Activated naive CD4-positive, alpha-beta T cell treated with Interleukin-2 at 50 U/mL for 16 hours (primary cell): ENCODE measurements around the gene KRT2.

Experiments
- DNase-seq: peaks from one replicate; pipeline ENCODE4 v3.0.0-alpha.2; 2020

Gene KRT2

DNA sequence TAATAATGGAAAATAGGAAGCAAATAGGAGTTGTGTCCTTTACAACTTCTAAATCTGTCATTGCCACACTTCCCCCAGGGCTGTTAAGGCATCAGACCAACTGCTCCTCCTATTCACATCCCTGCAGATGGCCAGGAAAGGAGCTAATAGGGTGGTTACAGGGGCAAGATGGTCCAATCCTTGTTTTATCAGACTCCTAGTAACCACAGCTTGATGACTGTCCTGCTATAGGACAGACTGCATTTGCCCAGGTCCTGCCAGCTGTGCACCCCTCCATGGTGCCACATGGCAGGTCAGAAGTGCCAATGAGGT is 10.9 kb upstream of the KRT2 start:
- DNase-seq, result no peak

GRCh38 chr12:52662093-52662917 is 10.3 kb upstream of the KRT2 start:
- DNase-seq, result no peak

GRCh38 chr12:52661668-52662067 is 9.7 kb upstream of the KRT2 start:
- no peak for DNase-seq

- no peak for DNase-seq
Measured at GRCh38 chr12:52660934-52661499, 9.0 kb upstream of the KRT2 start.

- no peak for DNase-seq
Measured at GRCh38 chr12:52659951-52660350, 7.9 kb upstream of the KRT2 start.

DNA sequence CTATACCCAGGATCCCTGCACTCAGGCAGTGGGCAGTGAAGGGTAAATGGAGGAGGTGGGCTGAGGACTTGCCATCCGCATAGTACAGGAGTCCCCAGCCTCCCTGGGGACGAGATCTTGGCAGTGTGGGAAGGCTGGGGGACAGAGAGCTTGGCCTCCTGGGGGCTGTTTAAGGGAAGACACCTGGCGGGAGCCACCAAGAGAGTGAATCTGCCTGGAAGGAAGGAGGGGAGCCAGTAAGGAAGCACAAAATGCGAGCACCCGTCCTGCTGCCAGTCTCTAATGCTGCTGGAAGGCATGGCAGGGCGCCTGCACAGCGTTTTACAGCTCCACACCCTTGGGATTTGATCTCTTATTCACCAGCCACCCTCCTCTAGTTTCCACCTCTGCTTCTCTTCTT is 7.4 kb upstream of the KRT2 start:
- no peak for DNase-seq

- no peak for DNase-seq
Measured at GRCh38 chr12:52658196-52658595, 6.2 kb upstream of the KRT2 start.

- no peak for DNase-seq
Measured at GRCh38 chr12:52657250-52657902, 5.4 kb upstream of the KRT2 start.

DNA sequence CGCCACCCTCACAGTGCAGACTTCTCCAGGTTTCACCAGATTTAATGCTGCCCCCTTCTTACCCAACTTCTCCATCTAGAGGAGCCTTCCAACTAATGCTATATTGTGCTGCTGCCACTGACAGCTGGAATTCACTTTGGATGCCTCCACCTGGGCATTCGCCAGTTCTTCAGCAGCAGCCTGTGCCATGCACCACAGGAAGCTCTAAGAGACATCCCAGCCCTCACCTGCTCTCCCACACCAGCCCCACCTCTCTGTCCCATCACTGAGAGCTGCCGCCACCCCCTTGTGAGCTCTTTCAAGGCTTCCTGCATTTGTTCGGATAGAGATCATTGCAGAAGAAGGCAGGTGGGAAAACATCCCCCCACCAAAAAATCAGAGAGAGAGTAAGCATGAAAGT is 4.6 kb upstream of the KRT2 start:
- DNase-seq, result no peak

DNA sequence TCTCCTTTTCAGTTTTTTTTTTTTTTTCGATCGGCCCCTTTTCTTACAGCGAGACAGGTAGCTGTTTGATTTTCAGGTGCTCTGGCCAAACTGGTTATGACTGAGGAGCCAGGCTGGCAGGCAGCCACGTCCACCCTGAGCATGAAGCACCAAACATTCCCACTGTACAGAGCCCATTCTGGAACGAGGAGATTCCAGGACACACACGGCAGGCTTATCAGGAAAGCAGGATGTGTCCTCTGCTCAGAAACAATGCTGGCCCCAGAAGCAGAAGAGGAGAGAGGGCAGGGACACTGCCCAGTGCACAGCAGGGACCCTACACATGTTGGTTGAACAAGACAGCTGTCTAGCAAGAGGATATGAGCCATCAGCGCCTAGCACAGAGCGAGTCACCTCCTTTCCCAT is 3.7 kb upstream of the KRT2 start:
- DNase-seq, result no peak

DNA sequence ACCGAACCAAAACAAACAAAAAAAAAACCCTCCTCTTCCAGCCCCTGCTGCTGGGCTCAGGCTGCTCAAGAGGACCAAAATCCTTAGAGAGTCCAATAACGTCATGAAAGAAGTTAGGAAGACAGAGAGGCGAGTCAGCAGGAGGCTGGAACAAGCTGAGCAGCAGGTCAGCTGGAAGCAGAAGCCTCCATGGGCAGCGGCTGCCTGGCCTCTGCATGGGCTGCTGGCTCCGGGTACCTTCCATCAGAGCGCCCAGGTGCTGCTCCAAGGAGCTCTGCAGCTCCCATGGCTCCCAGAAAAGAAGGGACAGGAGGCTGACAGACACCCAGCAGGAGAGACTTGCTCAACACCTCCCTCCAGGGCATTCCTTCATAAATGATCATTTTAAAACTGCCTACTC is 3.2 kb upstream of the KRT2 start:
- DNase-seq, result no peak

- no peak for DNase-seq
Measured at GRCh38 chr12:52650520-52651081, 1.4 kb downstream of the KRT2 start.

DNA sequence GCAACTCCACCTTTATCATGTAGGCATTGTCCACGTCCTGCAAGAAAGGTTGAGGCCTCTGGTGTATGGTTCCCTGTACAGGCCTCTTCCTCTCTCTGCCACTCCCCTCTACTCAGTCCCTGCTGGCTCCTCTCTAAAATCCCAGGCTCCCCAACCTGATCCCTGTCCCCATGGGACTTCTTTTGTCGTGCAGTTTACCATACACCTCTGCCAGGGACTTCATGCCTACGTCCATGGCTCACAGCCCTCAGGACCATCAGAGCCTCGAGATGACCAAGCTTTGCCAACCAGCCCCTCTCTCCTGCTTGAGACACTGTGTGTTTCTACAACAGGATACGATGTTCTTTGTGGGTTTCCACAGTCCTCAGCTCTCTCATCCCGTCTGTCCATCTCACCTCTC is 2.9 kb downstream of the KRT2 start:
- no peak for DNase-seq

- no peak for DNase-seq
Measured at GRCh38 chr12:52648012-52648550, 3.9 kb downstream of the KRT2 start.

DNA sequence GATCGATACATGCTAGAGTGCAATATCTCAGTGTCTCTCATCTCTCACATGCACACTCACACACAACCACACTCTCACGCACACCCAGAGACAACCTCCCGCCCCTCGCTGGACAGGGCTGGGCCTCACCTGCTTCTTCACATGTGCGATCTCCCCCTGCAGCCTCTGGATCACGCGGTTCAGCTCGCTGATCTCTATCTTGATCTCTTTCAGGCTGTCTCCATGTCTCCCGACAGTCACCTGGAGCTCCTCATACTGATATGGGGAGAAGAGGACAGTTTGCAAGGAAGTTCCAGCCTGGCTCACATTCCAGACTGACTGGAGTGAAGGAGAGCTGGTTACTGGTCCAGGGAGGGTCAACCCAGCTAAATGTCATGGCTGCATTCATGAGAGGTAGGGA is 4.4 kb downstream of the KRT2 start:
- DNase-seq, result no peak

DNA sequence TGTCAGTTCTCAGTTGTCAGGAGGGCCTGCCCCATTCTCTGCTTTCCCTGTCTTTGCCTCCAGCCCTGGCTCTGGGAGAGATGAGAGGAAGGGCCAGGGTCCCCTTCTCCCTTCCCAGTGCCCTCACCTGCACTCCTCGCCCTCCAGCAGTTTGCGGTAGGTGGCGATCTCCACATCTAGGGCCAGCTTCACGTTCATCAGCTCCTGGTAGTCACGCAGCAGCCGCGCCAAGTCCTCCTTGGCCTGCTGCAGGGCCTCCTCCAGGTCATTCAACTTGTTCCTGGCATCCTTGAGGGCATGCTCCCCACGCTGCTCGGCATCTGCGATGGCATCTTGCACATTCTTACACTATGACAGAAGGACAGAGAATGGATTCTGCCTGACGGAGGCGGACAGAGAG is 5.4 kb downstream of the KRT2 start:
- DNase-seq, result no peak

DNA sequence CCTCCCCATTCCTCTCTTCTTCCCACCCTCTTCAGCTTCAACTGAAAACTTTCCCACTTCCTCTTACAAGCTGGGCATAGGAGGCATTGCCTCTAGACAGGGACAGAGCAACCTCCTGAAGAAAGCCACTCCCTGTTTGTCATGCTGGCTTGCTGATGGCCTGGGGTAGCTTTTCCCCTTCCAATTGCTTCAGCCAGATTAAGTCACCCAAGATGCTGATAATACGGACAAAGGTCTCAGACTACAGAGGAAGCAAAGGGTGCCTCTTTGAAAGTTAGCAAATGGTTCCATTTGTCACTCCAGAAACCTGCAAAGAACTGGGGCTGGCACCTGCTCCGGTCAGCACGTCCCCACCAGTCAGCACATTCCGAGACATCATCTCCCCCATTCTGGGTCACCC is 6.0 kb downstream of the KRT2 start:
- DNase-seq, result no peak

DNA sequence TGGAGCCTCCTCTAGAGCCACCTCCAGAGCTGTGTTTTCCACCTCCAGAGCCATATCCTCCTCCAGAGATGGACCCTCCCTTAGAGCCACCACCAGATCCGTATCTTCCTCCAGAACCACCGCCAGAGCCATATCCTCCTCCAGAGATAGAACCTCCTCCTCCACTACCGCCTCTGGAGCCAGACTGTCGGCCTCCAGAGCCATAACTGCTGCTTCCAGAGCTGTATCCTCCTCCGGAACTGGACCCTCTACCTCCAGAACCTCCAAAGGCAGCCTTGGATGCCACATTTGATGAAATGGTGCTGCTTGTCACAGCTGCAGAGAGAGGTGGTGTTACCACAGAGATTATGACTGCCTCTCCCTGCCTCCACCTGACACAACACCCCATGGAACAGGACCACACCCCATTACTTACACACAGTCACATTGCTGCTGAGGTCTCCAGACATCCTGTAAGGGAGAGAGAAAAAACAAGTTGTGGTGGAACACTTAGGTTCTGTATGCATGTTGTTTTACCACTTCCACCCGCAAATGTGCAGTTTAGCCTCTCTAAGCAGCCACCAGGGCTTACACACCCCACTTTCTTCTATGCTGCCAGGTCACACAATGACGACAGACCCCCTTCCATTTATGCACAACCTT is 6.8 kb downstream of the KRT2 start:
- DNase-seq, result no peak

DNA sequence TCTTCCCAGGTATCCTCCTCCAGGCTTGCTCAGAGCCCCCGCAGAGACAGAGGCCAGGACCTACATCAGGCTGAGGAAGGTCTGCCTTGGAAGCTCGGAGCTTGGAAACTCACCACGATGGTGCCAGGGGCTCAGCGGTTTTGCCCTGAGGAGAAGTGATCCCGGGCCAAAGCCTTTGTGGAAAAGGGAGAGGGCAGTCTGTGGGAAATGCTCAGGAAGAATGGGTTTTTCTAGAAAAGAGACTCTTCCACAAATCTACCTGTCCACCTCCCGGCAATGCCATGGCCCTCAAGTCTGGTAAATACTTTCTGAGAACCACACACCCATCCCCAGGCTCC is 8.0 kb downstream of the KRT2 start:
- DNase-seq, result no peak

DNA sequence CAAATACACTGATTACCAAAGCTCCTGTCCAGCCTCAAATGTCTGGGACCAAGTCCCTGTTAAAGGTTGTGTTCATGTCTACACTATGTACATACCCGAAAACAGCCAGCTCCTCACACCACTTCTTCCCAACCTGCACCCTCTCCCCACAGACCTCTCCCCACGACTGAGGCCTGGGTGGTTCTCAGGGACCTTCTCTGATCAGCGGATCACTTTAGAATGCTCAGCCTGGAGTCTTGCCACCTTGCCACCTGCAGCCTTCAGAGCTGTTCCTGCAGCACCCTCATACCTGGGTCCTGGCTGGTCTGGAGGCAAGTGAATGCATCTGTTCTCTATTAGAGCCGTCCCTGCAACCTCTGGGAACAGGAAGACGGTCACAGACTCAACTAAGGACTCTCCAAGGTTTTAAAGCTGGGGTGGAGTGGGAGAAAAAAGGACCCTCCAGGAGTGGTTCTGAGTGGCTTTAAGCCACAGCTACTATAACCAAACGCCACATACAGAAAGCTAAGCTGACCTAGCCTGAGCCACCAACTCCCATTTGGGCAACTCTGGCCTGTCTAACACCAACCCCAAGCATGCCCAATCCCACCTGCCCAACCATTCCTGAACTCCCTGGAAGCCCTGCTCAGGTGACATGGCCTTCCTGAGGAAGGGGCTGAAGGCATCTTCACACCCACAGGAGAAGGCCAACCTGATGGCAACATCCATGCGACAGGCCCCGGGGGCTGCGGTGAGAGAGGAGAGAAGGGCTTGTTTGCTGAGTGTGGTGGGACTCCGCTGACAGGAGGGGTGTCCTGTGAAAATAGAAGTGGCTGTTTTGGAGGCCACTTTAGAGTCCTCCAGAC is 8.6 kb downstream of the KRT2 start:
- no peak for DNase-seq

DNA sequence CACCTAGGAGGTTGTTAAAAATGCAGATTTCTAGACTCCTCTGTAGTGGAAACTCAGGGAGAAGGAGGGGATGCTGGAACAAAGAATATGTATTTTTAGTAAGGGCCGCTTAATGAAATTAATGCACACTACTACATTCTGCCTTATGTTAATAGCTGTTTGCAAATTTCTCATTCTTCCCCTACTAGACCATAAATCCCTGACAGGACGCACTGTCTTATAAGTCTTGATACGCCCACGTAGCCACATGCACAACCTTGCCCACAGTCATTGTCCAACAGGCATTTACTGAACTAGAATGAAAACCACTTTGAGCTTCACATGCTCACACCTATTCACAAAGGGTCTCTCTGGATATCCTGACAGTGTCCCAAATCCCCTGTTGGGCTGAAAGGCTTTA is 10.5 kb downstream of the KRT2 start:
- DNase-seq, result no peak

DNA sequence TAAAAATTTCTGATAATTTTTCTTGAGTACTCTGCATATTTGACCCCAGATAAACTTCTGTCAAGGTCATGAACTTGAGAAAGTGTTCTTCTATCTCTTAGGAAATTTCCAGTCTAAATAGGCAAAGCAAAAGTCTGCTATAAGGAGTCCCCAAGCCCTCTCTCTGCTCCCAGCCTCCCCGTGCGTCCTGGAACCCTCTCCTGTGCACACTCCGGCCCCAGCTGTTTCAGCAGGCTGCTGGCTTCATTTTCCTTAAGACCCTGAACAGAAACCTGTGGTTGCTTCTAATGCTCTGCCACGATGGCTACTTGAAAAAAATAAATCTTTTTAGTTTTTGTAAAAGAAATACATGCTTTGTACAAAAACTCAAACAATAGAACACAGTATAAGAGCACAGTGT is 14.7 kb downstream of the KRT2 start:
- DNase-seq, result no peak
